MV-4-11 (cell line): ENCODE data around the gene C20orf204.
A peak's percentile ranks its signal among the peaks of the same experiment; 100 is the strongest.

Experiments
- DNase-seq: peaks from one replicate; lab custom pipeline; 2025; lab: John Stamatoyannopoulos, UW

Gene C20orf204

DNA sequence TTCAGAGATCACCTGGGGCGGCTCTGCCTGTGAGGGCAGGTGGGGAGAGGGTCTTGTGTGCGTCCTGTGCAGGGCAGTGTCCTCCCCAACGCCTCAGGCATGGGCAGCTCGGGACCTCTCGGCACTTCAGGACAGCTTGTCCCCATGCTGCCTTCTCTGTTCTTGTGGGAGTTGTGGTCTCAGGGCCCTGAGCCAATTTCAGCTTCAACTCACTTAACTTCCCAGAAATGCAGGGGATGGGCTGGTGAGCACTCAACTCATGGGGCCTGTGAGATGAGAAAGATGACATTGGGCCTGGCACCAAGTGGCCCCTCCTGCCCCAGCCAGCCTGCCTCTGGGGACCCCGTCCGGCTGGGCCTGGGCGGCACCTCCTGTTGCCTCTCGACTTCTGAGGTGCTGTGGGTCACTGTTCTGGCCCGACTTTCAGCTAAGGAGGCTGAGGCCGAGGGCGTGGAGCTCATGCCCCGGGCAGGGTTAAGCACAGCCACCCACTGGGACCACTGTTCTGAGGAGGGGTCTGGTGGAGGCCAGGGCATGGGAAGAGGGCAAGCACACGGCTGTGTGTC lies 36.6 kb downstream of the C20orf204 start:
- DNase-seq, result peak; percentile 25

DNA sequence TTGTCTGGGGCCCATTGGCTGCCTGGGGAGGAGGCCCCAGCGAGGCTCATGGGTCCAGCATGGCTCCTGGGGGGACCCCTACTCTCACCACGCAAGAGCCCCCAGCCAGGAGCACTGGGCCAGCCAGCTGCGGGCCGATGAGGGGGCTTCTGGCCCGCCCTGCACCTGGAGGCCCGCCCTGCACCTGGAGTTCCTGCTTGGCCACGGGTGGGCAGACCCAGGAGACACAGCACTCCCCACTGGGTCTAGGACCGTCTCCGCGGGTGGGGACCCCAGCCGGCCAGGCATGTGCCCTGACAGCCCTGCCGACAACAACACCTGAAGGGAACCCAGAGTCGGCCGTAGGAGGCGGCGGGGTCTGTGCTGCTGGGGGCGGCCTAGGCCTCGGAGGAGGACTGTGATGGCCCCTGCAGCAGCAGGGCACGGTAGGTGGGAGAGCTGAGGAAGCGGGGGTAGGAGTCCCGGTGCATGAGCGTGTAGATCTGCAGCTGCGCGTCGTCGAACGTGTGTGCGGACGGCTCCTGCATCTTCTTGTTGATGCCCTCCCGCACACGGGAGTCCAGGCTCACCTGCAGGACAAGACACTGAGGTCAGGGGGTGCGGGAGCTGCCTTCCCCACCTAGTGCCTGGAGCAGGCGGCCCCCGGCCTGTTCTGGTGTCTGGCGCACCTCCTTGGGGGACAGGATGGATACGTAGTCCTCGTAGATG lies 37.6 kb downstream of the C20orf204 start:
- no peak for DNase-seq

- no peak for DNase-seq
These were observed 38.3 kb downstream of the C20orf204 start for GRCh38 chr20:64074184-64074789.

GRCh38 chr20:64074963-64075362 lies 39.0 kb downstream of the C20orf204 start:
- DNase-seq, result no peak

DNA sequence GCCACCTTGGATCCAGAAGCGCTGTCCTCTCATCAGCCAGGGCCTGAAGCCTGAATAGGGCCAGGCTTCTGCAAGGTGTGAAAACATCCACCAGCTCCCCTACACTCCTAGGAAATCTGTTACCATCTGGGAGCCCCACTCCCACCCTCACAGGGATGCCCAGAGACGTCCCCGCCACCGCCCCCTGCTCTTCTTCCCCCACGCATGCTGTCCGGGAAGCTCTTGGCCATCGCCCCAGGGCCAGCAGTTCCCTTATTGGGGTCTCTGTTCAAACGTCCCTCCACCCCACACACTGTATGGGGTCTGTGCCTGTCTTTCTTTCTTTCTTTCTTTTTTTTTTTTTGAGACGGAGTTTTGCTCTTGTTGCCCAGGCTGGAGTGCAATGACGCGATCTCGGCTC lies 39.6 kb downstream of the C20orf204 start:
- no peak for DNase-seq

DNA sequence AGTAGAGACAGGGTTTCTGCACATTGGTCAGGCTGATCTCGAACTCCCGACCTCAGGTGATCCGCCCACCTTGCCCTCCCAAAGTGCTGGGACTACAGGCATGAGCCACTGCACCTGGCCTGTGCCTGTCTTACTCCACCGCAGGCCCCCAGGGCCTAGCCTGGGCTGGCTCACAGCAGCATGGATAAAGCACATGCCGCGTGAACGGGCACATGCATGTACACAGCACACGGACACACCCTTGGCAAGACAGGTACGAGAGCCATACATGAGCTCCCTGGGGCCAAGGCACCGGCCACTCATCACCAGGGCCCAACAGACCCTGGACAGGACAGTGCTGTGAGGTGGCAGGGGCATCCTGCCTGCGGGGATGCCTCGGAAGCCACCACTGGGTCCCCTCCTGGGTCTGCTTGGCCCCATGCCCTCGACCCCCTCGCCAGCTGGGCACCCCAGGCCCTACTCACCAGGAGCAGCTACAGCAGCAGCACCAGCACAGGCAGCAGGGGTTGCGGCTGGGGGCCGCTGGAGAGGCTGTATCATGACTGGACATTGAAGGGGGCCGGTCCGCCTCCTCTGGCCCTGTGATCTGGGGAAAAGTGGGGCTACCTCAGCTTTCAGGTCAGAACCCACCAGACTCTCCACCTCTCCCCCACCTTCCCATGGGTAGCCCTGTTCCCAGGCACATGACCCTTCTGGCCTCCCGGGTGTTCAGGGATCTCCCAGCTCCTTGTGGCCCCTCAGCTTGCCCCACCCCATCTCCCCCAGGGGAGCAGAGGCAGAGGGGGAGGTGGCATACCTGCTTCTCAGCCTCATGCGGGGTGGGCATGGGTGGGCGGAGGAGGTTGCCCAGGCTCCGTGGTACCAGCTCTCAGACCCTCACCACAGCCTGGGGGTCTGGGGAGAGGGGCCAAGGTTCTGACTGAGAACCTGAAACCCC lies 40.3 kb downstream of the C20orf204 start:
- no peak for DNase-seq

- DNase-seq, result peak; percentile 86
These were observed 41.1 kb downstream of the C20orf204 start for GRCh38 chr20:64077094-64077493.

DNA sequence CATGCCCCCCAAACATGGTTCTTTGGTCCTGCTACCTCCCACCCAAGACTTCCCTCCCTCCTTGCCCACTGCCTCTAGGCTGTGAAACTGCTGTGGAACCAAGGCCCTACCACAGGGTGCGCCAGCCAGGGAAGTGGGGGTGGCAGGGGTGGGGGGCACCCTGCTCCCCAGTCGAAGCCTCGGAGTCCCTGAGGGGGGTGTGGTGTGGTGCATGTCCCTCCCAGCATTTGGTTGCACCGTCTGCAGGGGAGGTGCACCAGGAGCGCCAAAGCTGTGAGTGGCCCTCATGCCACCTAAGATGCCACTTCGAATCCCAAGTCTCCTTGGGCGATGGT lies 41.5 kb downstream of the C20orf204 start:
- DNase-seq, result no peak

GRCh38 chr20:64077876-64078551 lies 42.0 kb downstream of the C20orf204 start:
- DNase-seq, result peak; percentile 80

DNA sequence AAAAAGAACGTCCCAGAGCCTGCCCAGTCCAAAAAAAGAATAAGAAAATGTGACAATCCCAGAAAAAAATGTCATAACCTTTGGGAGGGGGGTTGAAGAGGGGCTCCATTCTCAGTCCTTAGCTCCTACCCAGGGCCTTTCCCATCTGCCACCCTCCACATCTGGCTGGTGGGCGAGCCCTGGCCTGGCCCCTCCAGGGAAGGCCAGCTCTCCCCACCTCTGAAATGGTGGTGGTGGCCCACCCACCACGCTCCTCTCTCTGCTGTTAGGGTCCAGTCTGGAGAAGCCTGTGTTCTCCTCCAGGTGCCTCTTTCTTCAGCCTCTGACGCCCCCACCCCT lies 42.9 kb downstream of the C20orf204 start:
- no peak for DNase-seq

DNA sequence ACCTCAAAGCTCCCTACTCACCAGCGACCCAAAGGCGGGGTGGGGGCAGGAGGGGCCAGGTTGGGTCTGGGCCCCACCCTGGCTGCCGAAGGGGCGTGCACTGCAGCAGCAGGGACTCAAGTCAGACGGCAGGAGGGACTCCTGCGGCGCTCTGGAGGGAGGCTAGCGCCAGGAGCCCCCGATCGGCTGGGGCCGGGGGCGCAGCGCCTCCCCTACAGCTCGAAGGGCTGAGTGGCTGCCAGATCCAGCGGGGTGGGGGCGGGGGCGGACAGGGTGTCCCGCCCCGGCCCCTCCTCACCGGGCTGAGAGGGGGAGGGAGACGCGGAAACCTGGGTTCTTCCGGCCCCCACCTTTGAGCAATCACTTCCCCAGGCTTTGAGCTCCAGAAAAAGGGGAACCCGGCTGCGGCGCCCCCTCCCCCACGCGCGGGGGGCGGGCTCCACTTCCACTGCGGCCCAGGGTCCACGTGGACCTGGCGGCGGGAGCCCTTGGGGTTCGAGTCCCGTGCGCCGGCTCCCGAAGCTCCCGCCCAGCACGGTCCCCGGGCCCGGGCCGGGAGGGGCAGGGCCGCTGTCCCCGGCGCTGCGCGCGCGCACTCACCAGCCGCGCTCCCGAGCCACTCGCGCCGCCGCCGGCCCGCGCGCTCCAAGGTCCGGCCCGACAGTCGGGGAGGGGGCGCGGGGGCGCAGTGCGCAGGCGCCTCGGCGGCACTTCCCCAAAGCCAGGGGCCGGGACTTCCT lies 43.5 kb downstream of the C20orf204 start, which contains the start of gene RGS19:
Gene RGS19 (minus strand): TSS at position 246 of the 740 bp plus-strand sequence. CDS start 2,632 bp downstream, outside the sequence.
- peak; percentile 91 for DNase-seq

GRCh38 chr20:64080013-64080812 lies 44.2 kb downstream of the C20orf204 start, which contains the start of gene OPRL1:
OPRL1 (plus strand) TSS chr20:64080082; CDS start chr20:64092721, 12,639 bp downstream.
- no peak for DNase-seq

- no peak for DNase-seq
These were observed 45.0 kb downstream of the C20orf204 start for GRCh38 chr20:64080813-64081623.

GRCh38 chr20:64081624-64081964 lies 45.6 kb downstream of the C20orf204 start:
- DNase-seq, result no peak

DNA sequence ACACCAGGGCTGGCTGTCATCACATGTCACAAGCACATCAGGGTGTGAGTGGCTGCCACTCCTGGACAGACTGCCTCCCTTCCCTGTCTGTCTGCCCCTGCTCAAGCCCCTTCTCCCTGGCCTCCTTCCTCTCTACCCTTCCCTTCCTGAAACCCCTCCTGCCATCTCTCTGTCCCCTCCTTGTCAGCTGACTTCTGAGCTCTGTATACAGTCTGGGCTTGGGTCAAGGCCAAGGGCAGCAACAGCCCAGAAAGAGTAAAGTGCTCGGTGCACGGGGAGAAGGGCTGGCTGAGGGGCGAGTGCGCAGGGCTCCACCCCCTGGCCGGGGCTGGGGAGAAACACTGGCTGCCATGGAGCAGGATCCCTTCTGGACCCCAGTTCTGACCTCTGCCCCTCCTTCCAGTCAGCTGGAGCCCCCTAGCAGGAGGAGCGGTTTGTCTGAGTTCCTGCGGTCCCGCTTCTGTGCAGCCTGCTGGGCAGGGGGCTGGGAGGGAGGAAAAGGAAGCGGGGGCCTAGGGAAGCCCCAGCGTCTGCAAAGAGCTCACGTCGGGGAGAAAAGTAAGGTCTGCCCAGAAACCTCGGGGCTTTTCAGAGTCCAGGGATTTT lies 46.2 kb downstream of the C20orf204 start:
- DNase-seq, result no peak

DNA sequence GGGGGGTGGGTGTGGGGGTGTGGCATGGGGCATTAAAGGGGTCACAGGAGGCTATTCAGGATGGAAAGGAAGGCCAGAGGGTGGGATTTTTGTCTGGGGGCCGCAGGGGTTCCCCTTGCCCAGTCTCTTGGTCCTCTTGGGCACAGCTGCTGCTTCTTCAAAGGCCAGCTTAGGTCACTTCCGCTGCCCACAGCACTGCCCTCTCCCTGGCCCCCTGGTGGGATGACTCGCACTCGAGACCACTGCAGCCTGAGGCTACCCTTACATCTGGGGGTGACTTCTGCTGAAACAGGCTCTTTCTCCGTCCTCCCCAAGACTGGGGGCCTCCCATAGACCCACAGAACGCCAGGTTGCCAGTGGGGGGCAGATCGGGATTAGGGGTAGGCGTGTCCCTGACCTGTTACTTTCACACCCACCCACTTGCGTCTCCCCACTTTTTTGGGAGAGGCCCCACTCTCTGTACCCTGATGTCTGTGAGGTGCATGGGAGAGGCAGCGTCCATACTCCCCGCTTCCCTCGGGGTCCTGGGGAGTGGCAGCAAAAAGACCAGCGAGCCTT lies 46.9 kb downstream of the C20orf204 start:
- DNase-seq, result no peak

DNA sequence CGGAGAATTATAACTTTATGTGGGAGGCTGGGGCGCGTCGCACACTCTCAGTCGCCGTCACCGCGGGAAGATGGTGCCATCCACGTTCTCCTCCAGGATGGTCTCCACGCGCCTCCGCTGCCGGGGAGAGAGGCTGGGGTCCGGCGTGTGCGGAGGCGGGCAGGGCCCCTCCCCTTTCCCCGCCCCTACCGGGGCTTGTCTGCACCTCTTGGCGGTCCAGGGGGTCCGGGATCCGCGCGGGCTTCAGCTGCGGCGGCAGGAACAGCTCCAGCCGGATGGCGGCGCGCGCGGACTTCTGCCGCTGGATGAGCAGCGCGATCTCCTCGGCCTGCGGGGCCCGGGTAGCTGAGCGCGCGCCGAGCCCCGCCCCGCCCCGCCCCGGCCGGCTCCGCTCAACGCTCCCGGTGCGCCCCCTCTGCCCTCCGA lies 47.4 kb downstream of the C20orf204 start:
- DNase-seq, result peak; percentile 66

DNA sequence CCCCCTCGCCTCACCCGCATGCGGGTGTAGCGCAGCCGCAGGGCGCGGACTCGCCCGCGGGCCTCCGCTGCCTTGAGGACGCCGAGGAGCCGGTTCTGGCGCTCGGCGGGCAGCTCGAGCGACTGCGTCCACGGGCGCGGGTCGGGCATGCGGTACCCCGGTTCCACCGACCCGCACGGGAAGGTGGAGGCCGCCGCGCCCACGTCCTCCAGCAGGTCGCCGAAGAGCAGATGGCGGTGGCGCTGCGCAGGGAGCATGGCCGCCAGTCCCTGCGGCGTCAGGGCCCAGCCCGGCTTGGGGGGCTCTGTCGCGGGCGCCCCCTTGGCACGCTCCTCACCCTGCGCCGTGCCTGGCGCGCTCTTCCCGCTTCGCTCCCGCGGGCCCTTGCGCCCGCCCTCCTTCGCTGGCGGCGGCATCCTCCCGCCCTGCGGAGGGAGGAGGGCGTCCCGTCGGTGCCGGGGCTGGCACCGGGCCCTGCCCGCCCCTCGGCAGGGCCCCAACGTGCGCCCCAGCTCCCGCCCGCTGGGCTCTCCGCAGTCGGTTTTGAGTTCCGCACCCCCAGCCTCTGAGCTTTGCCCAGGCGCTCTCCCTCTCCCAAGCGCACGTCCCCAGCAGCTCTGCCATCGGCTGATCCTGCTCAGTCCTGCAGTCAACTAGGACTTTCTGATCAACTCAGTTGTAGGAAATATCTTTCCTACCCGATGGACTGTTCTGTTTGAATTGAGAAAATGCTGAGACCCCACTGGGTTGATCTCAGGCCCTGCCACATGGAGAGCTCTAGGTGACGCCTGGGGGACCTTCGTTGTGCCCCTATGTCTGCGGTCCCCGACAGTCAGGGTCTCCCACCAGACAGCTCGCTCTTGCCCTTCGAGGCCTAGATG lies 48.1 kb downstream of the C20orf204 start, which contains the start of gene LKAAEAR1:
Gene LKAAEAR1 (minus strand): TSS at position 595 of the 881 bp plus-strand sequence. CDS start 179 bp downstream, at position 416.
- no peak for DNase-seq
